Fibroblast of skin of left biceps (primary cell): ENCODE data around the gene THSD7B.

Experiments used
- DNase-seq, 2 experiments: peaks; one replicate each; pipeline ENCODE4 v3.0.0-alpha.2; 2013; ENCODE audit warnings: low read depth in 2 of 2

The THSD7B gene

GRCh38 chr2:136801661-136802060 lies 36.3 kb downstream of the THSD7B start:
- DNase-seq = no peak

- DNase-seq = no peak
These were observed 44.7 kb downstream of the THSD7B start for GRCh38 chr2:136809998-136810397.

DNA sequence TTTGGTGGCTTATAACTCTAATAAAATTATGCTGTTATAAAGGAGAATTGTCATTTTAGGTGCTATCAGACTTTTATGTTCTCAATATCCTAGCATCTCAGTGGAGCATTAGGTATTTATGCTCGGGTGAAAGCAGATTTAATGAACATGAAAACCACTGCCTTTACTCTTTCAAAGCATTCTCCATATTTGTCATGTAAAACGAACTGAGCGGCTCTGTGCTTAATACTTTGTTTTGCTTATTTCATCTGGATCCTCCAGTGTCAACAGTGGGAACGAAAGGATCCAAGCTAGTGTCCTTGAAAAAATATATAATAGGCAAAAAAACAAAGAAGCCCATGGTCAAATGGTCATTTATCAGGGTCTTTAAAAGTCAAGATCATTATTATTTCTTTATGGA lies 53.5 kb downstream of the THSD7B start:
- no peak for DNase-seq

DNA sequence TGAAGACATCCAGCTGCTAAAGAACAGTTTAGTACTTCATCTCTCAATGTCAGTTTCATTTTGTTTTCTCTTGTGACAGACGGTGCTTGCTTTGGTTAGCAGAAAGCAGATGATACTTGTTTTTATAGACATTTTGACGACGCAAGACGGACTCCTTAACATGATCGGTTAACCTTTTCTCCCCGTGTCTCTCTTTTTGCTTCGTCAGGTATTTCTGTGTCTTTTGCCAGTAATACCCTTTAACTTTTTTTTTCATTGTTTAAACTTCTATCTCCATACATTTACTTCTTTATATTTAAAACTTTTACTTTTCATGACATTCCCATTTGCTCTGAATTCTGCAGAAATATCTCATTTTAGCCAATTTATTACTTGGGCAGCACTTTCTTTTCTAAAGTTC lies 57.9 kb downstream of the THSD7B start:
- DNase-seq = no peak

DNA sequence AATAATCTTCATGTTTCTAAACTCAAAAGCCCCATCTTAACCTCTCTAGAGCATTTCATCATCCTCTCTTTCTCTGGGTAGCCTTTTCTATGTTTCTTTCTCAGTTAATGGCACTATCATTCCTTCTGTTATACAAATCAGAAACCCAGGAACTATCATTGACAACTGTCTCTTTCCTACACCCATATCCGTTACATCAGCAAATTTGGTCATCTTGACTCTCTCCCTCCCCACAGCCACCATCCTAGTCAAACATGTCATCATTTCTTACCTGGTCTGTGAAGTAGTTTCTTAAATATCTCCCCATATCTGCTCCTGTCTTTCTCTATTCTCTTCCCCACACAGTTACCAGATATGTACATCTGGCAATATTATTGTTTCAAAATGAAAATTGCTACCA lies 62.8 kb downstream of the THSD7B start:
- DNase-seq = no peak

DNA sequence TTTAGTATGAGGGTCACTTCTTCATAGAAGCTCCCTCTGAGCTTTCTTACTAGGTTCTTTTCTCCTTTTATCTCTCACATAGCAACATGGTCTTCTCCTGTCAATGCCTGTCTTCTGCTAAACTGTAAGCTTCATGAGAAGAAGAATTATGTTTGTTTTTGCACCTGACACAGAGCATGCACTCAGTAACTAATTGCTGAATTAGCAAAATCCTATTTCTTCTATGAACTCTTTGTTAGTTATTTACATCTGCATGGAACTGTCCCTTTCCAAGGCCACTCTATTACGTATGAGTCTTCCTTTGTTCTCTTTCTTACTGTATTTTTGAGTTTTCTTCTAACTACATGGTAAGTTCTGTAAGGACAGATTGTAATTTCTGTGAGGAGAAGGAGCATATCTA lies 63.4 kb downstream of the THSD7B start:
- DNase-seq = no peak

DNA sequence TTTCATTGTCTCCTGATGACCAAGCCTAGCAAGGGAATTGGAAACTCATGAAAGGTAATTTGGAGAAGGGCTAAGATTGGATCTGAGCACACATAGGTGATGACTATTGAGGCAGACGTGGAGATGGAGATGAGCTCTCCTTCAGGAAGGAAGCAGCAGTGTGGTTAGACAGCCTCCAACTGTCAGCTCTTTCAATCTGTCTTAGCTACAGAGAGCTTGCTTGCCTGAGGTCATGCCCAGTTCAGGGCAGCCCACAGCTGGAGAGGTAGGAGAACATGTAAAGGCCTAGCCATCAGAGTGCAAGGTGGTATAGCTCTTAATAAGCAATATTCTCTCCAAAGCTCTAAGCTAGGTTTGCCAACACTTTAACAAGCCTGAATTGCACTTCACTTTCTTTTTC lies 79.2 kb downstream of the THSD7B start:
- no peak for DNase-seq

GRCh38 chr2:136858656-136859055 lies 93.3 kb downstream of the THSD7B start:
- no peak for DNase-seq

DNA sequence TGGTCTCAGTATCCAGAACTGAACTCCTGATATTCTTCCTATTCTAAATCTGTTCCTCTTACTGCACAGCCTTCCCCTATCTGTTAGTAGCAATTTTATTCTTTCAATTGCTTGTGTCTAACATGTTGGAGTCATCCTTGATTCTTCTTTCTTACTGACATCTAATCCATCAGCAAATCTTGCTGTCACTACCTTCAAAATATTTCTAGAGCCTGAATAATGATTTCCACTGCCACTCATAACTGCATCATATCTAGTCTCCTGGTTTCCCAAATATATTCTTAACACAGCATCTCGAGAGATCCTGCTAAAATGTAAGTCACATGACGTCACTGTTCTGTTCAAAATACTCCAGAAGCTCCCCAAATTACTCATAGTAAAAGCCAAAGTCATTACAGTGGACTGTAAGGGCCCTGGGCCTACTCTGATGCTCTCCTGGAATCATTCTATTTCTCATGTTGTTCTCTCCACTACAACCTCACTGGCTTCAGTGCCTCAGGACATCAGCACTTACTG lies 95.2 kb downstream of the THSD7B start:
- no peak for DNase-seq

DNA sequence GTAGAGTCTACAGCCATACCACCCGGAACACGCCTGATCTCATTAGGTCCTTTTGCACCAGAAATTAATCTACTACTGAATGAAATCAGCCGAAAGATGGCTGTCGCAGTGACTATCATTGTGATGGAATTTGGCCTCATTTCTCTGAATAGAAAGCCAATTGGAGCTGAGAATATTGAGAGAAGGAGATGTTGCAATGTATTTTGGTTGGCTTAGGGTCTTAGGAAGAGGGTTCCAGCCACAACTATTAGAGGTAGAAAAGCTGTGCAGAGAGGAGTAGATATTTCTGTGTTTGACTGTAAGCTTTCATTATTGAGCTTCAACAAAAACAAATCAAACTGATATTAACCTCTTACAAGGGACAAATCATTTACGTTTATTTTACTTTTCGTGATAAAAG lies 98.1 kb downstream of the THSD7B start:
- no peak for DNase-seq

- DNase-seq = no peak
These were observed 98.5 kb downstream of the THSD7B start for GRCh38 chr2:136863874-136864273.

DNA sequence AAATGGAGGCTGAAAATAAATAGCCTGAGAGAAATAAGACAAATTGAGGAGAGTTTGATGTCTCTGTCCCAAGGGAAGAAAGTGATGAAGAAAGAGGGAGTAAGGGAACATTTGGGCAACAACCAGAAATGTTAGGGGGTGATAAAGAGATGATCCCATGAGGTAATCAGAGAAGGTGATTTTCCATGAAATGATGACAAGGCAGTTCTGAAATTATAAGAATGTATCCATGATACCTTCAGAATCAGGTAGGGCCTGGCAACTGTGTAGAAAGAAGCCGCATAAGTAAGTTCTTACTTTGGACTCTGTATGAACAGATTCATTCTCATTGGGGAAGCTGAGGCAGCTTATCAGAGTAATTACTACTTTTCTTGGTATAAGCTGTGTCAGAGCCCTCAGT lies 106.1 kb downstream of the THSD7B start:
- DNase-seq = no peak

GRCh38 chr2:136874258-136874657 lies 108.9 kb downstream of the THSD7B start:
- DNase-seq = no peak

GRCh38 chr2:136891100-136891499 lies 125.8 kb downstream of the THSD7B start:
- DNase-seq = no peak

DNA sequence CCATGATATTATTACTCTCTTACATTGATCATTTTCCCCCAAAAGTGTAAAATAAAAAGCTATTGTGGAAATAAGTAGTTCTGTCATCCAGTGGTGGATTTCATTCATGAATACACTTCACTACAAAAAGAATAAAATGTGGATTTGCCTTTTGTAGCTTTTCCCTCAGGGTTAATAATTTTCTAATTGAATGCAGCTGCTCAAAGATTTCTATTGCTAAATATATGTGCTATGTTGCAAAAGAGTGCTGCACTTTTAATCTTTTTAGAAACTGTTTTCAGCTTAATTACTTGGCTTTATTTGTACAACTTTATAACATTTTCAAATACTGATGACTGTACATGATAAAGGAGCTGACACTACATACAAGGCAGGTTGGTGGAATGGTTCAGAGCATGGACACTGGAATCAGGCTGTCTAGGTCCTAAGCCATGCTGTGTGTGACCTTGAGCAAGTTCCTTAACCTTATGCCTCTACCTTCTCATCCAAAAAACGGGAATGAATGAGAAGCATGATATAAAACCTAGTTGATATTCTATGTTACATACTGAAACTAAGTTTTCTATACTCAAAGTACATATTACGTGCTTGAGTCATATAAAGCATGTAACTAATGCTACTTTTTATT lies 128.8 kb downstream of the THSD7B start:
- DNase-seq = no peak

DNA sequence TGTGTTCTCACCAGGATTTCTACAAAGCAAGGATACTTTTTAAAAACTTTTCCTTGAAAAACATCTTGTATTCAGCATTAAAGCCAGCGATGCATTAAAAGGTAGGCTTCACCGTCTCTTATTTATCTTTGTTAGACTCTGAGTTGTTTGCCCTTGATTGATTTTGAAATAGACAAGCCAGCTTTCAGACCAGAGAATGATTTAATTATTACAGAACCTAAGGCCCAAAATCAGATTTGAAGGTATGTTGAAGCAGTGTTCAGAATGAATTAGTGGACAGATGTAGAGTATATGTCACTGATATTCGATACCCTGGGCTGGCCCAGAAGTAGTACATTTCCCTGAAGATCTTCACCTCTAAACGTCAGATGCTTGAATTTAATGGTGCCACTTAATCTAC lies 136.4 kb downstream of the THSD7B start:
- no peak for DNase-seq

DNA sequence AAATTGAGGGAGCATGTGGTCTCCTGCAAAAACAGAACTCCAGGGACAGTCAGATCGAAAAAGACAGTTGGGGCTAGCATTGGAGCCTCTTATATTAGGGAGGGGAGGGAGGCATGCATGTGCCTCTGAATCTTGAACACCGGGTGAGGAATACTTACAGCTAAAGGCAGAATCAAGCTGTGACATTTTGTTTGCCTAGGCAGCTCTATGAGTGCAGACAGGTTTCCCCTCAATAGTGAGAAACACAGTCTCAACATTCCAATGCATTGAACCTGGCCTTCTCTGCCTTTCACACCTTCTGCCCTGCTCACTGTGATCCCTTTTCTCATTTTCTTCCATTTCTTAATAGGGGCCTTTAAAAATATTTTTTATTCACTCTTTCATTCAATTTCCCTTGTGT lies 140.4 kb downstream of the THSD7B start:
- no peak for DNase-seq

DNA sequence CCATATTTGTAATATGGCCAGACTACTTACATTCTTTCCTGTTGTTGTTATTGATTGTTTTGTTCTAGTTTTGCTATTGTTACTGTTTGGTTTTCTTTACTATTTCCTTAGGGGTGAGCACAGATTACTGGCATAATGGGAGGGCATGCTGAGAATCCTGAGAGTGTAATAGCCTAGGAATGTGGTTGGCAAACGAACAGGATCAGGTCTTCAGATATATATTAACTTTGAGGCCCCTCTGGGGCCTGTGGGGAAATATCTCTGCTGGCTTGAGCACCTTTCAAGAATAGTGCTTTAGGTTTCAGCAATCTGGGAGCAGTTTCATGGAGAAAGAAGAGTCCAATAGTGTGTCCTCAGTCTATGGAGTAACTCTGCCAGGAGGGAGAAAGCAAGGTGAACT lies 144.4 kb downstream of the THSD7B start:
- no peak for DNase-seq

GRCh38 chr2:136916131-136916530 lies 150.8 kb downstream of the THSD7B start:
- DNase-seq = no peak

DNA sequence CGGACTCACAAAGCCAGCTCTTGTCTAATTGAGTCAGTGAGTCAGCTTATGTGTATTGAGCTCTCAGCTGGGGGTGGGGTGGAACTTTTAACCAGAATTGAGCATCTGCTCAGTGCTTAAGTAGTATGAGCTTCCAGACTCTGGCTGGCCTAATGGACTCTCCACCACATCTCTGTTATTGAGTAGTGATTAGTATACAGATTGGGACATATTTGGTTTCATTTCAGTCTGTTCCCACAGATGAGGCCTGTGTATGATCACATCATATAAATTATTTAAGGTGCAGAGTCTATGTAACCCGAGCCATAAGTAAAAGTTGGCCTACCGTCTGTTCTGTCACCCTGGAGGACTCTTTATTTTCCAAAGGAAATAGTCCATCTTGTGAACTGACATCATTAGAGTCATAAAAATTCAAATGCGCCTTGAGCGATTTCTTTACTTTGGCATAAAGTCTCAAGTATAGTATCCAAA lies 152.1 kb downstream of the THSD7B start:
- DNase-seq = no peak

DNA sequence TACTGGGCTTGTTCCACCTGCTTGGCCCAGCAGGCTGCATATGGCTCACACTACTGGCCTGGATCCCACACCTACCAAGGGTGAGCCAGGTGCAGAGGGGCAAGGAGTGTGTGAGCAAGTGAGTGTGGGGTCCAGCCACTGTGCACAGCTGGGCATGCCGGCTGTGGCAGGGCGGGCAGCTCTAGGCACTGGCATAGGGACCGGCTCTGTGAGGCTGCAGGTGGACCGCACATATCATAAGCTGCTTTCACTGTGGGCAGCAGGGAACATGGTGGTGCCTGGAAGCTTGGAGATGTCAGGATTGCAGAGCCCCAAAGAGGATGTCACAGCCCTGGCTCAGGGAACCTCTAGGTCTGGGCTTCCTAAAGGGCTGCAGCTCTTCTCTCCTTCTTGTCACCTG lies 154.3 kb downstream of the THSD7B start:
- DNase-seq = no peak

- DNase-seq = no peak
These were observed 155.4 kb downstream of the THSD7B start for GRCh38 chr2:136920652-136921333.

DNA sequence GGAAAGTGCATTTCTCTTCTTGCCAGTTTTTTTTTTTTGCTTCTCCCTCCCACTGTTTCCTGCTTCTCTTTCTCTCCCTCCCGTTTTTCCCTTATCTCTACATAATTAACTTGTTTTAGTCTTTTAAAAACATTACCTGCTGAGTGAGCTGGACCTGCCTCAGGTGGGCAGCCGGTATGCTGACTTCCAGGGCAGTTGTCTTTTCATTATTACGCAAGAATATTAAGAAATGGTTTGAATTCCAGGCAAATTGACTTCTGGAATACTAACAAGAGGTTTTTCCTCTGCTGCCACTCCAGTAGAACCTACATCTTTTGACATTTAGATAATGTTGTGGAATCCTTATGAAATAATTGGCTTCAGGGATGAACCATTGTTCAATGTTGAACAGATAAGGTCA lies 161.8 kb downstream of the THSD7B start:
- DNase-seq = no peak

- no peak for DNase-seq
These were observed 164.2 kb downstream of the THSD7B start for GRCh38 chr2:136929531-136929930.
